HL-60 (cell line): ENCODE results near the gene SLC35E3.
"Not testable (repeated sequence)": the region's sequence is repeated elsewhere in the genome, so short reads cannot be mapped to it uniquely, and the experiment has no call there.

Experiments used
- DNase-seq, 2 experiments: peaks; one replicate each; pipeline ENCODE4 v3.0.0-alpha.2; 2010 to 2020; ENCODE audit warnings: low read depth in 1 of 2, low spot score in 1 of 2
- H3K27ac ChIP-seq: fragments of 250-450 bp; sonication (Bioruptor Pico); replicated peaks from 2 replicates; pipeline ENCODE4 v1.5.1; 2020; ENCODE audit warnings: mild to moderate bottlenecking, moderate library complexity
- H3K27me3 ChIP-seq: fragments of 250-450 bp; sonication (Bioruptor Pico); 2 replicates; pipeline ENCODE4 v1.5.1; 2021; ENCODE audit warnings: mild to moderate bottlenecking, moderate library complexity; ENCODE audit not compliant: insufficient read depth, poor library complexity, severe bottlenecking
- H3K4me3 ChIP-seq: replicated peaks from 2 replicates; pipeline ENCODE4 v1.5.1; 2011; ENCODE audit warnings: mild to moderate bottlenecking, control low read depth, low read length; ENCODE audit not compliant: insufficient read depth
- GABPA ChIP-seq: IDR thresholded peaks from 2 replicates; pipeline ENCODE4 v1.6.1; 2012; ENCODE audit warnings: low read depth
- POLR2AphosphoS5 ChIP-seq: IDR thresholded peaks from 2 replicates; pipeline ENCODE4 v1.6.1; 2012; ENCODE audit warnings: low read depth
- SPI1 ChIP-seq: IDR thresholded peaks from 2 replicates; pipeline ENCODE4 v1.6.1; 2012; ENCODE audit warnings: low read depth, mild to moderate bottlenecking, borderline replicate concordance
- TF ChIP-seq, protein P1 (sequence below): IDR thresholded peaks from one replicate; pipeline ENCODE4 v1.5.1; 2011; ENCODE audit warnings: low read length, control low read depth, inconsistent platforms; ENCODE audit not compliant: insufficient read depth
- TF ChIP-seq, protein P2 (sequence below): IDR thresholded peaks from 2 replicates; pipeline ENCODE4 v1.6.1; 2012; ENCODE audit warnings: low read depth; ENCODE audit not compliant: insufficient replicate concordance

Gene SLC35E3

DNA sequence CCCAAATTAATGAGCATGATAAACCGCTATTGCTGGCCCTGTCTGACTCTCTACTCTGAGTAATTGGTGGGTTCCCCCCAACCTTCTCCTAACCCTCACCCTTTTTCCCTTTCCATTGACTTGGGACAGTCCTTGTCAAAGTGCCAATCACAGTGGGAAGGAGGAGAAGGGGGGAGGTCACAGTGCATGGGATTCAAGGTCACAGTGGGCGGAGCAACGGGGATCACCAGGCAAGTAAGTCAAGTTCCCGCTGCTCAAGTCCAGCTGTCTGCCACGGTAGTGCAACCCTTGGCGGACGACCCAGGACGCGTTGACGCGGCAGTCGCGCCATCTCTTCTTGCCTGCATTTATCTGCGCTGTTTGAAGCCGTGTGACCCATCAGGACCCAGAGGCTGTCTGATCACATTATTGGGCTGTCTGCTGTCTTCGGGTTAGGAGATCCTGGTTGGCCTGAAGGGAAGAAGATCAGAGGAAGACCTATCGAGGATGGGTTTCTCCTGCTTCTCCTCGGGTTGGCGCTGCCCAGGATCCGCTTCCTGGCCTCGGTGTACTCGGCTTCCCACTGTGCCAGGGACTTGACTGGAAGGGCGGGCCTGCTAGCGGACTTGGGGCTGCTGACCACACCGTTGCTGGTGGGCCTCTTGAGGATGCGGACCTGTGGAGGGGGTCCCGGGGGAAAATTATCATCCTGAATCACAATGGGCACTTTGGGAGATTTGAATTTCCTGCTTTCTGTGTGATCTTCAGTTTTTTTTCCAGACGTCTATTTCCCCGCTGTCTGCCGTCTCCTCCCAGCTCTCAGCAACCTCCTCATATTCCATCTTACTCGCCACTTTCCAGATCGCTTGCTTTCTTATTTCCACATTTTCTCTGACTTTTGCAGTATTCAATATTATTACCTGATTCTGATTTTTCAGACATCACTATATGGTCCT, 58.9 kb downstream of the SLC35E3 start:
- no peak for DNase-seq

DNA sequence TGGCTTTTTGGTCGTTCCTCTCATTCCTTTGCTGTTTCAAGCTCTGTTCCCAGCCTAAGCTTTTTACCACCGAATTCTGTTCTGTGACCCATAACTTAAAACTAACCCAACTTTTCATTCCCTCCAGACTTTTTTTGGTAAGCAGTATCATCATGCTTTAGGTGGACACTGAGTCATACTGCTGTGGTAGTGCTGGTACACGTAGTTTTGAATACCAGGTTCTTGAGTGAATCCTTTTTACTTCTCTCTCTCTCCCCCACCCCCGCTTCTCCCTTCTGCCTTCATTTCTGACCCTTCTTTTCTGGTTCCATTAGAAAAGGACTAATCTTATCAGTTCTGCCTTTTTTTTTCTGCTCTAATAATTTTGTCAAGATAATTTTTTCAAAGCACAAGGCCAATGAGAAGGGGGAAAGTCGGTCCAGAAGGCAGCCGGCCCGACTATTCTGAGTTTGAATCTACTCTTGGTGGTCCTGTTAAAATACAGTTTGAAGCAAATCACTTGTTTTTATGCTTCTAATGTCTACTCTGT, 59.7 kb downstream of the SLC35E3 start:
- no peak for DNase-seq
- no peaks in the 10 kb centered on the region for H3K27me3 ChIP-seq
- no peak overlapping the region for H3K4me3 ChIP-seq
- TF ChIP-seq GABPA (no peak), POLR2AphosphoS5 (no peak), SPI1 (no peak)
- TF ChIP-seq, protein P1, sequence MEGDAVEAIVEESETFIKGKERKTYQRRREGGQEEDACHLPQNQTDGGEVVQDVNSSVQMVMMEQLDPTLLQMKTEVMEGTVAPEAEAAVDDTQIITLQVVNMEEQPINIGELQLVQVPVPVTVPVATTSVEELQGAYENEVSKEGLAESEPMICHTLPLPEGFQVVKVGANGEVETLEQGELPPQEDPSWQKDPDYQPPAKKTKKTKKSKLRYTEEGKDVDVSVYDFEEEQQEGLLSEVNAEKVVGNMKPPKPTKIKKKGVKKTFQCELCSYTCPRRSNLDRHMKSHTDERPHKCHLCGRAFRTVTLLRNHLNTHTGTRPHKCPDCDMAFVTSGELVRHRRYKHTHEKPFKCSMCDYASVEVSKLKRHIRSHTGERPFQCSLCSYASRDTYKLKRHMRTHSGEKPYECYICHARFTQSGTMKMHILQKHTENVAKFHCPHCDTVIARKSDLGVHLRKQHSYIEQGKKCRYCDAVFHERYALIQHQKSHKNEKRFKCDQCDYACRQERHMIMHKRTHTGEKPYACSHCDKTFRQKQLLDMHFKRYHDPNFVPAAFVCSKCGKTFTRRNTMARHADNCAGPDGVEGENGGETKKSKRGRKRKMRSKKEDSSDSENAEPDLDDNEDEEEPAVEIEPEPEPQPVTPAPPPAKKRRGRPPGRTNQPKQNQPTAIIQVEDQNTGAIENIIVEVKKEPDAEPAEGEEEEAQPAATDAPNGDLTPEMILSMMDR: no peak
- TF ChIP-seq, protein P2, sequence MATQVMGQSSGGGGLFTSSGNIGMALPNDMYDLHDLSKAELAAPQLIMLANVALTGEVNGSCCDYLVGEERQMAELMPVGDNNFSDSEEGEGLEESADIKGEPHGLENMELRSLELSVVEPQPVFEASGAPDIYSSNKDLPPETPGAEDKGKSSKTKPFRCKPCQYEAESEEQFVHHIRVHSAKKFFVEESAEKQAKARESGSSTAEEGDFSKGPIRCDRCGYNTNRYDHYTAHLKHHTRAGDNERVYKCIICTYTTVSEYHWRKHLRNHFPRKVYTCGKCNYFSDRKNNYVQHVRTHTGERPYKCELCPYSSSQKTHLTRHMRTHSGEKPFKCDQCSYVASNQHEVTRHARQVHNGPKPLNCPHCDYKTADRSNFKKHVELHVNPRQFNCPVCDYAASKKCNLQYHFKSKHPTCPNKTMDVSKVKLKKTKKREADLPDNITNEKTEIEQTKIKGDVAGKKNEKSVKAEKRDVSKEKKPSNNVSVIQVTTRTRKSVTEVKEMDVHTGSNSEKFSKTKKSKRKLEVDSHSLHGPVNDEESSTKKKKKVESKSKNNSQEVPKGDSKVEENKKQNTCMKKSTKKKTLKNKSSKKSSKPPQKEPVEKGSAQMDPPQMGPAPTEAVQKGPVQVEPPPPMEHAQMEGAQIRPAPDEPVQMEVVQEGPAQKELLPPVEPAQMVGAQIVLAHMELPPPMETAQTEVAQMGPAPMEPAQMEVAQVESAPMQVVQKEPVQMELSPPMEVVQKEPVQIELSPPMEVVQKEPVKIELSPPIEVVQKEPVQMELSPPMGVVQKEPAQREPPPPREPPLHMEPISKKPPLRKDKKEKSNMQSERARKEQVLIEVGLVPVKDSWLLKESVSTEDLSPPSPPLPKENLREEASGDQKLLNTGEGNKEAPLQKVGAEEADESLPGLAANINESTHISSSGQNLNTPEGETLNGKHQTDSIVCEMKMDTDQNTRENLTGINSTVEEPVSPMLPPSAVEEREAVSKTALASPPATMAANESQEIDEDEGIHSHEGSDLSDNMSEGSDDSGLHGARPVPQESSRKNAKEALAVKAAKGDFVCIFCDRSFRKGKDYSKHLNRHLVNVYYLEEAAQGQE: no peak
- no peak overlapping the region for H3K27ac ChIP-seq

More for the DNA sequence above, 58.9 kb downstream of the SLC35E3 start:
- TF ChIP-seq SPI1: no peak
- TF ChIP-seq, protein P2: no peak
- no peak overlapping the region for H3K27ac ChIP-seq
- no peaks in the 10 kb centered on the region for H3K27me3 ChIP-seq
- no peak overlapping the region for H3K4me3 ChIP-seq

DNA sequence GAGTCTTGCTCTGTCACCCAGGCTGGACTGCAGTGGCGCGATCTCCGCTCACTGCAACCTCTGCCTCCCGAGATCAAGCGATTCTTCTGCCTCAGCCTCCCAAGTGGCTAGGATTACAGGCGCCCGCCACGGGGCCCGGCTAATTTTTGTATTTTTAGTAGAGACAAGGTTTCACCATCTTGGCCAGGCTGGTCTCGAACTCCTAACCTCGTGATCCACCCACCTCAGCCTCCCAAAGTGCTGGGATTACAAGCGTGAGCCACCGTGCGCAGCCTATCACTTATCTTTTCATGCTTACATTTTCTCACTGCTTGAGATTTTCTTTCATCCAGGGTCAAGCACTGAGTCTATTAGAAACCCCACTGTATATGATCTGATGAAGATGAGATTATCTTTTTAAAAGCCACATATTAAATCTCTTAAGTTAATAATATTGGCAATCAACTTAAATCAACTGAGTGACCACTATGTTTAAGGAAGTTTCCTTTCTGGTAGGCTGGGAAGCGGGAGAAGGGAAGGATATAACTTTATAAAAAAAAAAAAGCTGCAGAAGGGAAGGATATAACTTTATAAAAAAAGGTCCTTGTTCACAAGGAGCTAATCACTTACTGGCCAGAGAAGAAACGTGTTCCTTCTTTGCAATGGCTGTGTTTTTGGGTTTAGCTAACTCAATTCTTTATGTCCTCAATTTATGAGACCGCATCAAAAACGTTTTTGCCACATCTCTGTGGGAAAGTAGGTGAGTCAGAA, 60.7 kb downstream of the SLC35E3 start:
- no peak for DNase-seq
- TF ChIP-seq, protein P2: no peak
- TF ChIP-seq, protein P1: no peak
- no peak for TF ChIP-seq GABPA
- no peak for TF ChIP-seq SPI1
- TF ChIP-seq POLR2AphosphoS5: no peak
- Histone ChIP-seq H3K27me3 (no peaks in the 10 kb centered on the region), H3K27ac (peak overlapping the region; percentile 93), H3K4me3 (no peak overlapping the region)

DNA sequence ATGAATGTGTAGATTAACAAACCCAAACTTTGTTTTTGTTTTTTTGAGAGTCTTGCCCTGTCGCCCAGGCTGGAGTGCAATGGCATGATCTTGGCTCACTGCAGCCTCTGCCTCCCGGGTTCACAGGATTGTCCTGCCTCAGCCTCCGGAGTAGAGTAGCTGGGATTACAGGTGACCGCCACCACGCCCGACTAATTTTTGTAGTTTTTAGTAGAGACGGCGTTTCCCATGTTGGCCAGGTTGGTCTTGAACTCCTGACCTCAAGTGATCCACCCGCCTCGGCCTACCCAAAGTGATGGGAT, 61.2 kb downstream of the SLC35E3 start:
- H3K27me3 ChIP-seq, DNase-seq: not testable (repeated sequence)
- Histone ChIP-seq H3K27ac (peak overlapping the region; percentile 93), H3K4me3 (peak overlapping the region; percentile 87)
